Activated CD4-positive, alpha-beta memory T cell treated with anti-CD3 and anti-CD28 coated beads, Interleukin-2, amount 10 ng/mL, durations not matched to agents 7 days and 5 days (primary cell): Measurements from ENCODE around the gene ZBTB22. TPM values are rescaled to one million over a fixed set of nuclear protein-coding genes. Genes with fewer than 3 reads are reported as not detected.
A peak's percentile ranks its signal among the peaks of the same experiment; 100 is the strongest.

Experiments used
- CTCF ChIA-PET: fragments of 350-600 bp; sonication (Branson Sonifier 250); formaldehyde crosslinking; loops from one replicate; lab custom pipeline; 2021; ENCODE audit warnings: antibody characterized with exemption, inconsistent platforms; lab: Charles Lee
- POLR2A ChIA-PET: fragments of 350-600 bp; sonication (Branson Sonifier 250); formaldehyde crosslinking; loops from one replicate; lab custom pipeline; 2021; ENCODE audit warnings: antibody characterized with exemption; lab: Charles Lee
- DNase-seq: peaks from one replicate; pipeline ENCODE4 v3.0.0-alpha.2; 2020
- H3K27ac Mint-ChIP-seq: one replicate; pipeline ENCODE4 v1.8.0; 2021; ENCODE audit warnings: mild to moderate bottlenecking, mixed read lengths
- H3K27me3 Mint-ChIP-seq: one replicate; pipeline ENCODE4 v1.8.0; 2021; ENCODE audit warnings: mixed read lengths
- H3K36me3 Mint-ChIP-seq: one replicate; pipeline ENCODE4 v1.8.0; 2021; ENCODE audit warnings: low read depth, mixed read lengths
- H3K4me1 Mint-ChIP-seq: one replicate; pipeline ENCODE4 v1.8.0; 2021; ENCODE audit warnings: mixed read lengths
- H3K4me3 Mint-ChIP-seq: one replicate; pipeline ENCODE4 v1.8.0; 2021; ENCODE audit warnings: mild to moderate bottlenecking, mixed read lengths
- H3K9me3 Mint-ChIP-seq: one replicate; pipeline ENCODE4 v1.8.0; 2021; ENCODE audit warnings: mixed read lengths
- total RNA-seq, 2 experiments: library from RNA; stranded (reverse); gene quantifications; one replicate each; pipeline ENCODE4 v1.2.3, GENCODE V29; 2021

The ZBTB22 gene
- total RNA-seq, 2 experiments from 2014 or later: 16.5 to 18.0 TPM

GRCh38 chr6:33321227-33321626, 3.7 kb upstream of the ZBTB22 start:
- peak overlapping the region; percentile 96 for H3K4me3 Mint-ChIP-seq
- peak overlapping the region; percentile 97 for H3K27ac Mint-ChIP-seq
- H3K9me3 Mint-ChIP-seq: no peaks in the 10 kb centered on the region
- ChIA-PET CTCF (no interaction called here), POLR2A (no interaction called here)
- H3K27me3 Mint-ChIP-seq: no peaks in the 10 kb centered on the region
- peaks cover 70% of the 10 kb centered on the region for H3K4me1 Mint-ChIP-seq
- peaks cover 55% of the 10 kb centered on the region for H3K36me3 Mint-ChIP-seq
- DNase-seq: no peak

- peaks cover 77% of the 10 kb centered on the region for H3K4me1 Mint-ChIP-seq
- CTCF ChIA-PET: no interaction called here
- no peaks in the 10 kb centered on the region for H3K27me3 Mint-ChIP-seq
- no peaks in the 10 kb centered on the region for H3K9me3 Mint-ChIP-seq
- H3K36me3 Mint-ChIP-seq: peaks cover 58% of the 10 kb centered on the region
- H3K27ac Mint-ChIP-seq: peak overlapping the region; percentile 97
- POLR2A ChIA-PET: no interaction called here
- H3K4me3 Mint-ChIP-seq: peak overlapping the region; percentile 96
- no peak for DNase-seq
Measured at GRCh38 chr6:33320315-33321181, 3.0 kb upstream of the ZBTB22 start.

- Mint-ChIP-seq H3K4me3 (no peak overlapping the region), H3K9me3 (no peaks in the 10 kb centered on the region), H3K27ac (peak overlapping the region; percentile 57), H3K27me3 (no peaks in the 10 kb centered on the region), H3K4me1 (peaks cover 83% of the 10 kb centered on the region), H3K36me3 (peaks cover 60% of the 10 kb centered on the region)
- DNase-seq: no peak
- CTCF ChIA-PET: no interaction called here
- POLR2A ChIA-PET: no interaction called here
Measured at GRCh38 chr6:33319939-33320314, 2.4 kb upstream of the ZBTB22 start.

GRCh38 chr6:33318426-33319073, 1.0 kb upstream of the ZBTB22 start:
- CTCF ChIA-PET: interaction anchor here (1.0 to 2.4 kb wide), 7 partner anchors 18 to 107 kb away, joined by 3 to 16 read pairs (median 6); partner anchors contain the start of gene B3GALT4

GRCh38 chr6:33317419-33317668, 200 bp downstream of the ZBTB22 start:
- Mint-ChIP-seq H3K36me3 (peaks cover 75% of the 10 kb centered on the region), H3K9me3 (no peaks in the 10 kb centered on the region), H3K27ac (peak overlapping the region; percentile 55), H3K4me1 (peaks cover 82% of the 10 kb centered on the region), H3K4me3 (peak overlapping the region; percentile 87), H3K27me3 (no peaks in the 10 kb centered on the region)
- ChIA-PET CTCF (interaction anchor here (0.6 to 2.4 kb wide), 11 partner anchors 16 to 113 kb away, joined by 3 to 16 read pairs (median 4); partner anchors contain the start of gene B3GALT4), POLR2A (interaction anchor here (0.6 to 2.8 kb wide), 12 partner anchors 28 to 394 kb away, joined by 3 to 14 read pairs (median 4); partner anchors contain the start of genes B3GALT4, KIFC1, PFDN6 and RPS18)
- no peak for DNase-seq

More at GRCh38 chr6:33318426-33319073, 1.0 kb upstream of the ZBTB22 start:
- Mint-ChIP-seq H3K27ac (peak overlapping the region; percentile 95), H3K4me1 (peaks cover 82% of the 10 kb centered on the region), H3K4me3 (peak overlapping the region; percentile 87), H3K36me3 (peaks cover 68% of the 10 kb centered on the region), H3K9me3 (no peaks in the 10 kb centered on the region), H3K27me3 (no peaks in the 10 kb centered on the region)
- POLR2A ChIA-PET: interaction anchor here (0.6 to 2.8 kb wide), 12 partner anchors 19 to 1499 kb away, joined by 3 to 14 read pairs (median 4); partner anchors contain the start of genes B3GALT4, CUTA, RGL2 and RPS18
- DNase-seq: no peak

GRCh38 chr6:33316603-33317418, 733 bp downstream of the ZBTB22 start:
- Mint-ChIP-seq H3K4me1 (peaks cover 83% of the 10 kb centered on the region), H3K27ac (peak overlapping the region; percentile 55), H3K36me3 (peaks cover 75% of the 10 kb centered on the region), H3K4me3 (peak overlapping the region; percentile 87), H3K9me3 (no peaks in the 10 kb centered on the region), H3K27me3 (no peaks in the 10 kb centered on the region)
- CTCF ChIA-PET: interaction anchor here (1.3 to 2.4 kb wide), 5 partner anchors 17 to 114 kb away, joined by 3 to 16 read pairs (median 7); partner anchors contain the start of gene B3GALT4
- DNase-seq: no peak
- POLR2A ChIA-PET: interaction anchor here (0.6 to 2.8 kb wide), 11 partner anchors 17 to 394 kb away, joined by 3 to 14 read pairs (median 4); partner anchors contain the start of genes B3GALT4, KIFC1, RGL2 and RPS18

- no peak for DNase-seq
- H3K27me3 Mint-ChIP-seq: no peaks in the 10 kb centered on the region
- H3K9me3 Mint-ChIP-seq: no peaks in the 10 kb centered on the region
- H3K27ac Mint-ChIP-seq: peak overlapping the region; percentile 36
- H3K4me3 Mint-ChIP-seq: peak overlapping the region; percentile 87
- CTCF ChIA-PET: no interaction called here
- POLR2A ChIA-PET: interaction anchor here (0.8 to 2.0 kb wide), 3 partner anchors 17 to 28 kb away, joined by 4 to 7 read pairs (median 5); partner anchors contain the start of genes RGL2 and WDR46
- peaks cover 80% of the 10 kb centered on the region for H3K4me1 Mint-ChIP-seq
- peaks cover 71% of the 10 kb centered on the region for H3K36me3 Mint-ChIP-seq
Measured at GRCh38 chr6:33315793-33316602, 1.5 kb downstream of the ZBTB22 start.

GRCh38 chr6:33314943-33315792, 2.4 kb downstream of the ZBTB22 start:
- H3K4me1 Mint-ChIP-seq: peaks cover 75% of the 10 kb centered on the region
- ChIA-PET CTCF (no interaction called here), POLR2A (interaction anchor here (1.9 to 2.0 kb wide), 2 partner anchors 26 to 29 kb away, joined by 5 to 7 read pairs; partner anchors contain the start of gene WDR46)
- H3K36me3 Mint-ChIP-seq: peaks cover 70% of the 10 kb centered on the region
- H3K27ac Mint-ChIP-seq: peak overlapping the region; percentile 91
- H3K4me3 Mint-ChIP-seq: peak overlapping the region; percentile 87
- DNase-seq: no peak
- no peaks in the 10 kb centered on the region for H3K27me3 Mint-ChIP-seq
- H3K9me3 Mint-ChIP-seq: no peaks in the 10 kb centered on the region

GRCh38 chr6:33314515-33314942, 3.0 kb downstream of the ZBTB22 start:
- H3K27me3 Mint-ChIP-seq: no peaks in the 10 kb centered on the region
- H3K36me3 Mint-ChIP-seq: peaks cover 63% of the 10 kb centered on the region
- CTCF ChIA-PET: no interaction called here
- POLR2A ChIA-PET: interaction anchor here (1.9 kb wide), 1 partner anchor 30 kb away, joined by 7 read pairs; no protein-coding TSS in a partner anchor
- peaks cover 69% of the 10 kb centered on the region for H3K4me1 Mint-ChIP-seq
- DNase-seq: peak; percentile 78
- peak overlapping the region; percentile 87 for H3K4me3 Mint-ChIP-seq
- H3K9me3 Mint-ChIP-seq: no peaks in the 10 kb centered on the region
- H3K27ac Mint-ChIP-seq: peak overlapping the region; percentile 91

GRCh38 chr6:33313709-33314514, 3.6 kb downstream of the ZBTB22 start, which contains the start of gene TAPBP:
Gene TAPBP (minus strand): TSS chr6:33314078. CDS start chr6:33314041, 37 bp downstream.
- peak; percentile 84 for DNase-seq
- no peaks in the 10 kb centered on the region for H3K9me3 Mint-ChIP-seq
- H3K4me3 Mint-ChIP-seq: peak within 1 kb of the TSS; percentile 87
- peaks cover 60% of the 10 kb centered on the region for H3K36me3 Mint-ChIP-seq
- POLR2A ChIA-PET: interaction anchor here (0.8 to 5.0 kb wide), 15 partner anchors 13 to 379 kb away, joined by 3 to 71 read pairs (median 6); partner anchors contain the start of genes B3GALT4, HLA-DPA1, PFDN6 and RGL2
- peaks cover 65% of the 10 kb centered on the region for H3K4me1 Mint-ChIP-seq
- H3K27me3 Mint-ChIP-seq: no peaks in the 10 kb centered on the region
- CTCF ChIA-PET: interaction anchor here (3.1 kb wide), 2 partner anchors 15 to 31 kb away, joined by 16 to 26 read pairs; partner anchors contain the start of gene RGL2
- peak within 1 kb of the TSS; percentile 91 for H3K27ac Mint-ChIP-seq
